LNCAP (cell line): ENCODE data around the gene DNMT1.

Experiments
- TF ChIP-seq, protein P1 (sequence below): fragments of 450-650 bp; IDR thresholded peaks from 2 replicates; pipeline ENCODE4 v1.5.1; 2017; ENCODE audit warnings: mild to moderate bottlenecking

Gene DNMT1

DNA sequence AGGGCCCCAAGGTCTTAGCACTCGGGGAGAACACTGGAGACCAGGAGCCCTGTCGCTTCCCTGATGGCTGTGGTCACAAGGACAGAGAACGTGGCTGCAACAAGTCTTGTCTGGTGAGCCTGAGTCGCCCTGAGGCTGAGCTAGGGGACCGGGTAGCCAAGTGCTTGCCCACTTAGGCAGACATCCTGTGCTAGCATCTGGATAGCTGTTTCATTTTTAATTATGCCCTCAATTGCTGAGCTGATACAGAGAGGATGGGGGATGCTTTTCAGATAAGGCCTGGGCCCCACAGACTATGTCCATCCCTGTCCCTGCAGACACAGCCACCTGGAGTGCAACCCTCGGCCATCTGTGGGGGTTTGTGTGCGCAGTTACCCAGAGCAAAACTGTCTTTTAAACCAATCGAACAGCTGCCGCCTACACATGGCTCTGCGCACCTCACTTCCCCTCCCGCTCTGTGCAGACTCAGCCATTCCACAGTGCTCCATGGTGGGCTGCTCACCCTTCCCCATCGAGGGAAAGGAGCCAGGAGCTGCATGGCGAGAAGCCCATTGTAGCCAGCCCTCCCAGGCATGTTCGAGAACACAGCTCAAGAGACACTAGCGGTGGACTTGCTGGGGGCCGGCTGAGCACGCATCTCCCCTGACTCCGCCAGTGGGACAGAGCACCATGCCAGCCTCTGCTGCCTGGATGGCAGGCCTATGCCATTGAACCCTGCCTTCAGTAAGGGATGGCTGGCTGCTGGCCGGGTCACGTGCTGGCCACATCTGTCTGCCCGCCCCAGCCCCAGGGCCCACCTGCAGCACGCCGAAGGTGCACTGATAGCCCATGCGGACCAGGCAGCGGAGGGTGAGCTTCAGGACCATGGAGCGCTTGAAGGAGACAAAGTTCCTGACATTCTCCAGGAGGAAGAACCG is 55.6 kb downstream of the DNMT1 start:
- TF ChIP-seq, protein P1, sequence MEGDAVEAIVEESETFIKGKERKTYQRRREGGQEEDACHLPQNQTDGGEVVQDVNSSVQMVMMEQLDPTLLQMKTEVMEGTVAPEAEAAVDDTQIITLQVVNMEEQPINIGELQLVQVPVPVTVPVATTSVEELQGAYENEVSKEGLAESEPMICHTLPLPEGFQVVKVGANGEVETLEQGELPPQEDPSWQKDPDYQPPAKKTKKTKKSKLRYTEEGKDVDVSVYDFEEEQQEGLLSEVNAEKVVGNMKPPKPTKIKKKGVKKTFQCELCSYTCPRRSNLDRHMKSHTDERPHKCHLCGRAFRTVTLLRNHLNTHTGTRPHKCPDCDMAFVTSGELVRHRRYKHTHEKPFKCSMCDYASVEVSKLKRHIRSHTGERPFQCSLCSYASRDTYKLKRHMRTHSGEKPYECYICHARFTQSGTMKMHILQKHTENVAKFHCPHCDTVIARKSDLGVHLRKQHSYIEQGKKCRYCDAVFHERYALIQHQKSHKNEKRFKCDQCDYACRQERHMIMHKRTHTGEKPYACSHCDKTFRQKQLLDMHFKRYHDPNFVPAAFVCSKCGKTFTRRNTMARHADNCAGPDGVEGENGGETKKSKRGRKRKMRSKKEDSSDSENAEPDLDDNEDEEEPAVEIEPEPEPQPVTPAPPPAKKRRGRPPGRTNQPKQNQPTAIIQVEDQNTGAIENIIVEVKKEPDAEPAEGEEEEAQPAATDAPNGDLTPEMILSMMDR, result no peak

DNA sequence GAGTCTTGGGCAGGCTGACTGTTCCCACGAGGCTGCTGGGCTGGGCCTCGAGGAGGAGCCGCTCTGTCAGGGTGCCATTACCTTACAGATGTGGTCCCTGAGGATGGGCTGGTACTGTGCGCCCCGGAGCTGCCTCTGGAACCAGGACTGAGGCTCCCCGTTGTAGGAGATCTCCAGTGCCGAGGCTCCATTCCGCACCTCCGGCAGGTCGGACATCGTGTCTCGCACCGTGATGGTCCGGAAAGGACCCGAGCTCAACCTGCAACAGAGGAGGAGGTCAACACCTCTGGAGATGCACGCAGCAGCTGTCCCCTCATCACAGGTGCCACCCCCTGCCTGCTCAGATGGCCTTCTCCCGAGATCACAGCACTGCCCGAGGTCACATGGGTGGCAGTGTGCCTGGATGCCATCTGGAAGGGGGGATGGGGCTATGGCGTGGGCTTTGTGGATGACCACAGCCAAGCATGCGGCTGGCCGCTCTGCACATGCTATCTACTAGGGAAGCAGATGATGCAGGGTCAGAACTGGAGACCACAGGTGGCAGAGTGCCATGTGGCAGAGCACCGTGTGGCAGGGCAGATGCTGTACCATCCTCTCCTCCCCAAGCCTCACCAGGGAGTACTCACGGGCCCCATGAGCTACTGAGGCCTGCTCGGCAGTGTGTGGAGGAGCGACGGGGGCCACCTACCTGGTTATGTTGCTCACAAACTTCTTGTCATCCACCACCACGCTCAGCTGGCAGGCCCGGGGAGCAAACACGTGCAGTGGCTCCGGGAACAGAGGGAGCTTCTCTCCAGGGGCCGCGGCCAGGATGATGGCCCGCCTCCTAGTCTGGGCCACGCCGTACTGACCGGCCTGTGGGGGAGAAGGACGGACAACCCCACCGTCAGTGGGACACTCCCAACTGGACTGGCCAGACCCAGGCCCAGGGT is 56.7 kb downstream of the DNMT1 start:
- TF ChIP-seq, protein P1, result no peak

DNA sequence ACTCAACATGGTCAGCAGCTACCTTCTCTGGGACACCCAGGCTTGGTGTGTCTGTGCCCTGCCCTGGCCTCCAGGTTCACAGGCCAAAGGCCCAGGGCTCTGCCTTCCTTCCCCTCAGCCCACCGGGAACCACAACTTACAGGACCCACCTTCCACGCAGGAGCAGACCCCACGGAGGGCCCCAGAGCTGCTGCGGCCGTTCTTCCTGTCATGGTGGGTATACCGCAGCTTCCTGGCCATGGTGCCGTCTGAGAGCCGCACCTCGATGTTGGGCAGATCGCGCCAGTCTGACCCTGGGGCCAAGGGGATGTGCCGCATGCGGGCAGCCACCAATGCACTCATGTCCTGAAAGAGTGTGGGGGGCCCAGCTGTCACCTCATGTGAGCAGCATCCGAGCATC is 57.8 kb downstream of the DNMT1 start:
- TF ChIP-seq, protein P1, result no peak

DNA sequence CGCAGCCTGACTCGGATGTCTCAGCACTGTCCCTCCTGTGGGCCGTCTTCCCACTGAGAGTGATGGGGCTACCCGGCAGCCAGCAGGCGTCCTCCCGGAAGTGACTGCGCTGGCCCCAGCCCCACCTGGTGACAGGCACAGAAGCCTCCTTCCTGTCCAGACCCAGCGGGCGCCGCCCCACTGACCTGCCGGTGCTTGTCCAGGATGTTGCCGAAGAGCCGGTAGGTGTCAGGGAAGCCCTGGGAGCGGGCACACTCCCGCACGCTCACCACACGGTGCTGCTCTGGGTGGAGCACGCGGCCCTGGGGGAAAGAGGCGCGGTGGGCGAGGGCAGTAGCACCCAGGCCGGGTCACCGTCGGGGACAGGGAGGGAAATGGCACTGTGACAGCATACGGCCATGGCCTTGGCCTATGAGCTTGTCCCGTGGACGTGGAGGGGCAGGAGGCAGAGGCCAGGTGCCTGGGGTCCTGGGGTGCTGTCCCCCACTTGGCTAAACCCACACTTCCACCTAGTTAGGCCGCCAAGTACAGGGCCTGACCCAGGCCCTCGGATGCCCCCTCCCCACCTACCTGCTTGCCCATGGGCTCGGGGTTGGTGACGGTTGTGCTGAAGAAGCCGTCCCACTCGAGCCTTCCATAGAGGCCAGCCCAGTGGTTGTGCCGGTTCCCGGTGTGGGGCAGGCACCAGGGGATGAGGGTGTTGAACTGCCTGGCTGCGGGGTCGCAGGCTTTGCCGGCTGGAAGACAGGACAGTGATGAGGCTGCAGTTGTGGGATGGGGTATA is 59.0 kb downstream of the DNMT1 start:
- TF ChIP-seq, protein P1, result no peak

DNA sequence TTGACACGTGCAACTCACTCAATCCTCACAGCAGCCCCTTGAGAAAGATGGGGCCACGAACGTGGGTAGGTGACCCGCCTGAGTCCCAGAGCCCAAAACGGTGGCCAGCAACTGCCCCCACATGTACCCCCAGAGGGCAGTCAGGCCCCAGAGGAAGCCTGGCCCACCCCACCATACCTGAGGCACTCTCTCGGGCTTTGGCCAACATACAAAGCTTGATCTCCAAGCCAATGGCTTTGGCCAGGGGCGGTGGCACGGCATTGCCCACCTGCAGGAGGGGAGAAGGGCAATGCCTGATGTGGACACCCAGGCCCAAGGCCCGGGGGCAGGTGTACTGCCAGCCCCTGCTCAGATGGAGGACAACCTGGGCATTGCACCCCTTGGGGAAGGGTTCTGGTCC is 60.7 kb downstream of the DNMT1 start:
- TF ChIP-seq, protein P1, result no peak

DNA sequence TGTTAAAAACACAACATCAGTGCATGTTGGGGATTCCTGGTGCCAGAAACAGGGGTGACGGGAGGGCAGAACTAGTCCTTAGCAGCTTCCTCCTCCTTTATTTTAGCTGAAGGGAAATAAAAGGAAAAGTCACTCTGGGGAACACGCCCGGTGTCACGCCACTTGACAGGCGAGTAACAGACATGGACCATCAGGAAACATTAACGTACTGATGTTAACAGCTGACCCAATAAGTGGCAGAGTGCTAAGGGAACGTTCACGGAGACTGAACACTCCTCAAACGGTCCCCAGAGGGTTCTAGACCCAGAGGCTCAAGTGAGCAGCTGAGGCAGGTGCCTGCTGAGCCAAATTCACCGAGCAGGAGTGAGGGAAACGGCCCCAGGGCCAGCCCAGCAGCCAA is 61.2 kb downstream of the DNMT1 start:
- TF ChIP-seq, protein P1, result no peak

DNA sequence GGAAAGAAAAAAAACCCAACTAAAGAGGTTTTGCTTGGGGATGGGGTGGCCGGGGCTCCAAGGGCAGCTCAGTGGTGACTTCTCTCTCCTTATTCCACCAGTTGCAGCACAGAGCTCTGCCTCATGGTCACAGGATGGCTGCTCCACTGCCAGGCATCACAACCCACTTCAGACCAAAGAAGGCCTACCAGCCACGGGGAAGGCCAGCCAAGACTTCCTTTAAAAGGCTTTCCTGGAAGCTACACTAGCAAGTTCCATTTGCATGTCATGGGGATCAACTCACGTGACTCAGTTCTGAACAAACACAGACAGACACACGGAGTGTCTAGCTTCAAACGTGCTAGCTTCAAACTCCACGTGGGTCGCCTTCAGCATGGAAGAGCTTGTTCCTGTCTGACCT is 61.8 kb downstream of the DNMT1 start:
- TF ChIP-seq, protein P1, result no peak
